Measurements from ENCODE around the gene OSBPL1A.

- TF ChIP-seq CTCF (IDR thresholded peaks at IDR 0.05) (no peak), POLR2A (IDR thresholded peaks at IDR 0.05) (no peak), EP300 (IDR thresholded peaks at IDR 0.05) (no peak)
Observed at GRCh38 chr18:24262087-24262486, 135.5 kb downstream of the OSBPL1A start.
